Small intestine (tissue), 4 donors: ENCODE measurements around the gene NCOR1. TPM values are rescaled to one million over a fixed set of nuclear protein-coding genes. Genes with fewer than 3 reads are reported as not detected.

ENCODE experiments used
- polyA plus RNA-seq, 4 donors: library from polyadenylated mRNA; stranded (reverse) in 3 of 4; unstranded in 1 of 4; fragments of 200-250 nt in 3 of 4; fragments of 120-200 nt in 1 of 4; gene quantifications; one replicate each; pipeline versions ENCODE4 v1.2.1 to v1.2.3, GENCODE V29; 2013
- donor health status: healthy with polysubstance abuse.
- donor health status: Bipolar disorder and iron deficiency.
- donor health status: healthy.

Gene NCOR1
- polyA plus RNA-seq, 4 donors, result 69.3 to 227 (median 157) TPM

Other genes starting within 250 kb of the NCOR1 start
- gene ZSWIM7, start 215.8 kb downstream of the NCOR1 start, polyA plus RNA-seq, result 10 to 100 TPM; 20.0 to 33.8 (median 26.1) TPM
- 10 to 100 TPM; 28.9 to 57.1 (median 35.7) TPM for gene TTC19, start 215.7 kb downstream of the NCOR1 start, polyA plus RNA-seq
- 10 to 100 TPM; 19.0 to 43.1 (median 25.9) TPM for gene PIGL, start 1.7 kb upstream of the NCOR1 start, polyA plus RNA-seq
- gene CENPV, start 137.9 kb upstream of the NCOR1 start, polyA plus RNA-seq, result 100 to 1,000 TPM; 115 to 185 (median 147) TPM
- 1,000 to 10,000 TPM; 1,011 to 2,335 (median 1,850) TPM for gene UBB, start 165.6 kb upstream of the NCOR1 start, polyA plus RNA-seq
- 1 to 10 TPM in 3 of 4 donors, under 1 TPM in 1; 0.45 to 9.3 (median 3.3) TPM for gene TRPV2, start 200.0 kb upstream of the NCOR1 start, polyA plus RNA-seq